Kidney (tissue), 22 donors: ENCODE results near the gene PTTG1IP2. TPM values are rescaled to one million over a fixed set of nuclear protein-coding genes. Genes with fewer than 3 reads are reported as not detected.

Source experiments
- DNase-seq, 5 donors: peaks; one replicate each; pipeline ENCODE4 v3.0.0-alpha.2; 2013 to 2020
- FAIRE-seq: peaks from 2 replicates; lab custom pipeline; 2012; peaks lifted over from hg19 to GRCh38; lab: Jason Lieb, UNC
- H3K27ac ChIP-seq, 2 donors: one replicate each; pipeline ENCODE4 v1.7.0; 2013; ENCODE audit warnings: low read depth in 2 of 2, low read length in 2 of 2, inconsistent platforms in 1 of 2
- H3K27me3 ChIP-seq: one replicate; pipeline ENCODE4 v1.7.1; 2013; ENCODE audit warnings: low read length, inconsistent platforms; ENCODE audit not compliant: control insufficient read depth, insufficient read depth
- H3K36me3 ChIP-seq, 3 donors: one replicate each; pipeline versions ENCODE4 v1.7.0 to v1.7.1; 2013; ENCODE audit warnings: low read length in 3 of 3, control low read depth in 1 of 3, inconsistent platforms in 1 of 3; ENCODE audit not compliant: insufficient read depth in 3 of 3, control insufficient read depth in 2 of 3
- H3K4me1 ChIP-seq, 3 donors: one replicate each; pipeline versions ENCODE4 v1.7.0 to v1.7.1; 2013; ENCODE audit warnings: low read length in 3 of 3, inconsistent platforms in 1 of 3, low read depth in 1 of 3; ENCODE audit not compliant: control insufficient read depth in 2 of 3, insufficient read depth in 2 of 3
- H3K4me3 ChIP-seq, 3 donors: one replicate each; pipeline versions ENCODE4 v1.7.0 to v1.8.1; 2013; ENCODE audit warnings: low read length in 3 of 3, control low read depth in 1 of 3, inconsistent platforms in 1 of 3
- H3K9ac ChIP-seq, 3 donors: one replicate each; pipeline versions ENCODE4 v1.7.0 to v1.7.1; 2013; ENCODE audit warnings: low read length in 3 of 3, control low read depth in 1 of 3, inconsistent platforms in 1 of 3
- H3K9me3 ChIP-seq, 3 donors: one replicate each; pipeline versions ENCODE4 v1.7.0 to v1.7.1; 2013; ENCODE audit warnings: low read length in 3 of 3, control low read depth in 1 of 3, inconsistent platforms in 1 of 3; ENCODE audit not compliant: control insufficient read depth in 2 of 3, insufficient read depth in 1 of 3
- intact Hi-C: fragments of 100-400 bp; cut with DNase I; formaldehyde crosslinking; loops from one replicate; pipeline ENCODE4 v1.11.1; 2022
- long read RNA-seq, 10 donors: library from polyadenylated mRNA in 1 of 10; unstranded in 1 of 10; transcript quantifications; one replicate each; pipeline ENCODE4 v2.0.0 and lab custom pipeline, GENCODE V29; 2021 to 2026
- polyA plus RNA-seq: library from polyadenylated mRNA; stranded (reverse); fragments of 350-450 nt; fragmentation: Illumina TruSeq; extraction: RNeasy Lipid Tissue Mini Kit (QIAGEN cat#74804); gene quantifications from one replicate; pipeline ENCODE4 v1.2.3, GENCODE V29; 2014; ENCODE audit warnings: low read depth, low replicate concordance; ENCODE audit not compliant: insufficient read depth
- total RNA-seq: library from RNA; stranded (reverse); fragmentation: NEBNext Ultra II Directional; extraction: Animal tissue kit (Norgen Biotek cat#: 25700); gene quantifications from one replicate; pipeline ENCODE4 v1.2.1, GENCODE V29; 2021
- TF ChIP-seq, protein P1 (sequence below): IDR thresholded peaks from 3 replicates; pipeline ENCODE4 v1.5.1; 2012; ENCODE audit warnings: mild to moderate bottlenecking, moderate library complexity, borderline replicate concordance; ENCODE audit not compliant: insufficient read depth; ENCODE audit errors: extremely low read depth
- donor health status: control.
- donor health status: control.
- donor health status: control.
- donor health status: control.
- donor health status: control.
- donor health status: DM: yes; HTN: yes; CAD: no.
- donor health status: Normal renal cell carcinoma (clear cell type).

Gene PTTG1IP2
- total RNA-seq = not detected
- polyA plus RNA-seq = not detected
- long read RNA-seq, donor 1 = 0 reads
- long read RNA-seq, donor 2 = 0 reads
- long read RNA-seq, donor 3 = 0 reads
- long read RNA-seq, donor 4 = 0 reads
- long read RNA-seq, donor 5 = 0 reads
- long read RNA-seq, donor 6 = 0 reads
- long read RNA-seq, donor 7, partial matches to known transcripts = 0 of 1 reads
- long read RNA-seq, donor 7, other reads (novel, unspliced or antisense) = 1 of 1 reads
- long read RNA-seq, donor 8 = 0 reads
- long read RNA-seq, donor 9 = 0 reads
- long read RNA-seq, donor 10 = 0 reads

DNA sequence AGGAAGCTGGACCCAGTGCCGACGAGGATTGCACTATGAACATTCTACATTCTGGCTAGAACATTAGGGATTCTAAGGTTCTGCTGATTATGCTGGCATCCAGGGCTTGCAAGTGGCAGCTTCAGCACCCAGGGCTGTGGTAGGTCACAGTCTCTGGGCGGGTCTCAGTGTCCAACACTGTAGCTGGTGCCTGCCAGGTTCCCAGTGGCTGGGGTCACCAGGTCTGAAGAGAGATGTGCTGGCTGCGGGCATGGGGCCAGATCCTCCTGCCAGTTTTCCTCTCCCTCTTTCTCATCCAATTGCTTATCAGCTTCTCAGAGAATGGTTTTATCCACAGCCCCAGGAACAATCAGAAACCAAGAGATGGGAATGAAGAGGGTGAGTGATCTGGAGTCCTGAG, at the start of gene PTTG1IP2:
PTTG1IP2 (plus strand) TSS at position 86 of the 400 bp plus-strand sequence; CDS start at position 234, 148 bp downstream.
- FAIRE-seq (no peak), DNase-seq (no peak)
- no peaks in the 10 kb centered on the region for H3K4me1 ChIP-seq
- TF ChIP-seq, protein P1, sequence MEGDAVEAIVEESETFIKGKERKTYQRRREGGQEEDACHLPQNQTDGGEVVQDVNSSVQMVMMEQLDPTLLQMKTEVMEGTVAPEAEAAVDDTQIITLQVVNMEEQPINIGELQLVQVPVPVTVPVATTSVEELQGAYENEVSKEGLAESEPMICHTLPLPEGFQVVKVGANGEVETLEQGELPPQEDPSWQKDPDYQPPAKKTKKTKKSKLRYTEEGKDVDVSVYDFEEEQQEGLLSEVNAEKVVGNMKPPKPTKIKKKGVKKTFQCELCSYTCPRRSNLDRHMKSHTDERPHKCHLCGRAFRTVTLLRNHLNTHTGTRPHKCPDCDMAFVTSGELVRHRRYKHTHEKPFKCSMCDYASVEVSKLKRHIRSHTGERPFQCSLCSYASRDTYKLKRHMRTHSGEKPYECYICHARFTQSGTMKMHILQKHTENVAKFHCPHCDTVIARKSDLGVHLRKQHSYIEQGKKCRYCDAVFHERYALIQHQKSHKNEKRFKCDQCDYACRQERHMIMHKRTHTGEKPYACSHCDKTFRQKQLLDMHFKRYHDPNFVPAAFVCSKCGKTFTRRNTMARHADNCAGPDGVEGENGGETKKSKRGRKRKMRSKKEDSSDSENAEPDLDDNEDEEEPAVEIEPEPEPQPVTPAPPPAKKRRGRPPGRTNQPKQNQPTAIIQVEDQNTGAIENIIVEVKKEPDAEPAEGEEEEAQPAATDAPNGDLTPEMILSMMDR = no peak
- intact Hi-C loops = no loop called here
- H3K9ac ChIP-seq = no peak within 1 kb of the TSS
- no peak within 1 kb of the TSS for H3K4me3 ChIP-seq
- no peaks in the 10 kb centered on the region for H3K36me3 ChIP-seq
- no peaks in the 10 kb centered on the region for H3K27me3 ChIP-seq
- no peaks in the 10 kb centered on the region for H3K9me3 ChIP-seq
- no peak within 1 kb of the TSS for H3K27ac ChIP-seq

DNA sequence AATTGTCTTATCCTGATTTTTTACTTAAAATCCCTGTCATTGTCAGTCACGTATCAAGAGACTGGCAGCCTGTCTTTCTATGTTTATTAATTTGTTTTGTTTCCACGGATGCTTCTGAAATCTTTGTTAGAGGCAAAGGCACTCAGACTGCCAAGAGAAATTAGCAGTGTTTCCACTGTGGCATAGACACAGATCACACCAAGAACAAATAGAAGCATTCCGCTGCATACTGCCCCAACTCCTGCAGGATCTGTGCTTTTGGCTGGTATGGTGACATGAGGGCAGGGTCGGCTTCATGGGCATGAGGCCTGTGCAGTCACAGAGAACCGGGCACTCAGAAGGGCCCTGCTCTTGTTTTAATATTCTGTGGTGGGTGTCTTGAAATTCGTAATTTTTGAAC, 47.8 kb upstream of the PTTG1IP2 start:
- FAIRE-seq (no peak), DNase-seq (no peak)
- TF ChIP-seq, protein P1 = no peak
- H3K9me3 ChIP-seq = no peaks in the 10 kb centered on the region
- H3K4me3 ChIP-seq = no peak overlapping the region
- peaks cover 0 to 2% (median 0%) of the 10 kb centered on the region in 3 donors for H3K36me3 ChIP-seq
- no peak overlapping the region for H3K27ac ChIP-seq
- H3K4me1 ChIP-seq = no peaks in the 10 kb centered on the region
- H3K9ac ChIP-seq = no peak overlapping the region
- intact Hi-C loops = no loop called here
- H3K27me3 ChIP-seq = no peaks in the 10 kb centered on the region

DNA sequence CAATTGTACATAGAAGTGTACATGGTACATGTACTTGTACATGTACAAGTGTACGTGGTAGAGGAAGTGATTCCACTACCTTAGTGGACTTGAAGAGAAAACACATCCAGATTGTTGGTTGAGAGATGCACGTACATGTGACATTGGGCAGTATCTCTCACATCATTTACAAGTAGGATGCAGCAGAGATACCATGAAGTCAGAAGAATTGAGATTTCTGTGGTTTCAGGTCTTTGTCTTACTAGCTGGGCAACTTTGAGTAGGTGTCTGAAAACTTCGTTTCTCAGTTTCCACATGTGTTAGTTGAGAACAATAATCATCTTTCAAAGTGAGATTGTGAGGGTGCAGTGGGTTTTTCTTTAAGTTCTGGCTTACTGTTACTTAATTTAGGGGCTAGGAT, 44.7 kb upstream of the PTTG1IP2 start:
- no peak for FAIRE-seq

More for the DNA sequence above, 44.7 kb upstream of the PTTG1IP2 start:
- H3K4me1 ChIP-seq = no peaks in the 10 kb centered on the region
- H3K9me3 ChIP-seq = no peaks in the 10 kb centered on the region
- DNase-seq = no peak
- H3K4me3 ChIP-seq = no peak overlapping the region
- no peaks in the 10 kb centered on the region for H3K27me3 ChIP-seq
- H3K27ac ChIP-seq = no peak overlapping the region
- H3K9ac ChIP-seq = no peak overlapping the region
- intact Hi-C loops = no loop called here
- no peaks in the 10 kb centered on the region for H3K36me3 ChIP-seq
- TF ChIP-seq, protein P1 = no peak
